Activated CD4-positive, alpha-beta T cell treated with anti-CD3 and anti-CD28 coated beads, Interleukin-10, Interleukin-2, amounts not matched to agents 100 ng/mL and 50 ng/mL, durations not matched to agents 16 hours and 8 hours (primary cell): Measurements from ENCODE around the gene ING4.

Experiments used
- DNase-seq: peaks from one replicate; pipeline ENCODE4 v3.0.0-alpha.2; 2020

The ING4 gene

DNA sequence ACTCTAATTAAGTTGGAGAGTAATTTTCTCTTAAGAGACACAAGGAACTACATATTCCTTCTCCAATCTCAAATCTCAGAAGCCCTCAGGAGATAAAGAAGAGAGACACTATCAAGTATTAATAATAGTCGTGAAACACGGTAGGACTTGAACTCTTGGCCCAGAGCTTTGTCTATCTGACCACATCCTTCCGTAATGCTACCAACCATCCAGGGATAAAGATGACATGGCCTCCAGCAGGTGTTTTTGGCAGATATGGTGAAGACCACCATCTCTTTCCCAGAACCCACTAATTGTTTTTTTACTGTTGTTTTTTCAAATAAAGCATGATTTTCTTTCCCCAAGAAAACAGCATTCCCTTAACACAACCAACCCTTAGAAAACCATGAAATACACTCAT is 22.9 kb upstream of the ING4 start:
- no peak for DNase-seq

DNA sequence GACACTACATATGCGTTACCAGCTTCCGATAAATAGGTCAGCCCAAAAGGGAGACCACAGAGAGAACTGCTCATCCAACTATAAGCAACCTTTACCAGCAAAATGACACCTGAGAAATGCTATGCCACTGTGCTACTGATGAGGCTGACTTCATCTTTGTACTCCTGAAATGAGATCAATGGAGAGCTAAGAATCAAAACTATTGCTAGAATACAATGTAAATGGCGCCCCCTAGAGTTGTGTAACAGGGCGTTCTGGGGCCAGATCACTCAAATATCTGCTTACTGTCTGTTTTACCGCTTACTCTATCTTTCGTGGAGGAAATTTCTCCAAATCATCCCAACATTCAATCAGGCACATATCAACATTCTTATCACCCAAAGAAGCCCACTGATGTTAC is 21.7 kb upstream of the ING4 start:
- DNase-seq = peak; percentile 82

DNA sequence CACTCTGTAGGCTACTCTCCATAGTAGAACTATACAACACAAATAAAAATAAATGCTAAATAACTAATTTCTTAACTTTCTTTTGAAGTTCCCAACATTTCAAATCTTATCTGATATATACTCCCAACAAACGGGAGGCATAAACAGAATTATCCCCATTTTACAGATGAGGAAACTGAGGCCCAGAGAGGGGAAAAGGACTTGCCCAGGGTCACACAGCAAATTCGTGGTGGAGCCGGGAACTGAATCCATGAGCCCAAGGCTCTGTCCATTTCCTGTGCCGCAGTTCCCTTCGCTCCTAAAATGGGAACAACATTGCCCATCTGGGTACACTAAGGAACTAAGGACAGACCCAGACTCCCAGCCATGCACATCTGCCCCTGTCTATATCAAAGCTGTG is 14.0 kb upstream of the ING4 start:
- DNase-seq = no peak

GRCh38 chr12:6672143-6672542 is 9.2 kb upstream of the ING4 start:
- no peak for DNase-seq

- DNase-seq = no peak
These were observed 4.8 kb upstream of the ING4 start for GRCh38 chr12:6667559-6668210.

GRCh38 chr12:6666211-6666610 is 3.3 kb upstream of the ING4 start:
- no peak for DNase-seq

GRCh38 chr12:6664902-6665301 is 2.0 kb upstream of the ING4 start:
- no peak for DNase-seq

DNA sequence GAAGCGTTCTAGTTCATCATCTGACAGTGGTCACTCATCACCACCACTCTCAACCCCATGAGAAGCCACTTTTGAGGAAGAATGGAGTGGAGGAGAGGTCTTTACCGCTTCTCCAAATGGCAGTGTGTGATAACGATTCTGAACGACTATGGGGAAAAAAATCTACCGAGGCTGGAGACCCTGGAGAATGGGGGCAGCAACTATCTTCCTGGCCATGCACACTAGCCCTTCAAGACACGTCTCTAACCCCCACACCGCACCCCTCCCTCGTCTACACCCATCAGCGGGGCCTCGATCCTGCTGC is 365 bp downstream of the ING4 start:
- no peak for DNase-seq

DNA sequence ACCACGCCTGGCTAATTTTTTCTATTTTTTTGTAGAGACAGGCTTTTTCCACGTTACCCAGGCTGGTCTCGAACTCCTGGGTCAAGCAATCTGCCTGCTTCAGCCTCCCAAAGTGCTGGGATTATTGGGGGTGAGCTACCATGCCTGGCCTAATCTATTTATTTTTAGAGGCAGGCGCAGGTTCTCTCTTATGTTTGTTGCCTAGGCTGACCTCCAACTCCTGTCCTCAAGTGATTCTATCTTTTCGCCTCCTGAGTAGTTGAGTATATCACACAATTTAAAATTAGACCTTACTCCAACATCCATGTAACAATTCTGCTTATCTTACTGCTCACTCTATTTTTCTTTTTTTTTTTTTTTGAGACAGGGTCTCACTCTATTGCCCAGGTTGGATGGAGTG is 8.9 kb downstream of the ING4 start:
- DNase-seq = no peak

DNA sequence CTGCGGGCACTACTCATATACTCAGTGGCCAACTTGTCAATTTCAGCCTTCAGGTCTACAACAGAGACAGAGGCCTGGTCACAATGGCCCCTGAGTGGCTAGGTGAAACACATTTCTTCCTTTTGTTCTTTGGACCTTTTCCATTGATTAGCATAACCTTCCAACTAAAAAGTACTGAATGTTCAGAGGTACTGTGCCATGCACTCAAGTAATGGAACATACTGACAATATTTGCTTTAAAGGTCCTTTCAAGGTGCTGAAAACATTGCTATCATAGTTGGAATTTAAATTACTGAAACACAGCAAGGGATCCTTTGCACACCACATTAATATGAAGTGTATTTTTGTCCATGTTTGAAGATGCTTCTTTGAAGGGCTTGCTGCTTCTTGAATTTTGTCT is 9.6 kb downstream of the ING4 start:
- no peak for DNase-seq

GRCh38 chr12:6652391-6652790 is 10.5 kb downstream of the ING4 start:
- no peak for DNase-seq

DNA sequence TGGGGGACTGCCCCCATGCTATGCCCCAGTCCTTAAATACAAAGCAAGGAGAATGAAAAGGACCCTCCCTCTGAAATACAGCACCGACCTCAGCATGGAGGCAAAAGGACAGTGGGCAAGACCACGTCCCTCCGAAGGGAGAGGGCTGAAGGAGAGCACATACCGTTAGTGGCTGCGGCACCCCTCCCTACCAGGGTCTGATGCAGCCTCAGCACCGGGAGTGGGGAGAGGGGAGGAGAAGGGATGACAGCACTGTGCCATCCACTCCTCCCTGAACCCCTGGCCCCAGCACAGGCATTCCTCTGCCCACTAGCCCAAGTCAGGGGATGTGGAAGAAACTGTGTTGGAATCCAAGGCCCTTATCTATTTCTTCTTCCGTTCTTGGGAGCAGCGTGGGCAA is 12.1 kb downstream of the ING4 start:
- no peak for DNase-seq

DNA sequence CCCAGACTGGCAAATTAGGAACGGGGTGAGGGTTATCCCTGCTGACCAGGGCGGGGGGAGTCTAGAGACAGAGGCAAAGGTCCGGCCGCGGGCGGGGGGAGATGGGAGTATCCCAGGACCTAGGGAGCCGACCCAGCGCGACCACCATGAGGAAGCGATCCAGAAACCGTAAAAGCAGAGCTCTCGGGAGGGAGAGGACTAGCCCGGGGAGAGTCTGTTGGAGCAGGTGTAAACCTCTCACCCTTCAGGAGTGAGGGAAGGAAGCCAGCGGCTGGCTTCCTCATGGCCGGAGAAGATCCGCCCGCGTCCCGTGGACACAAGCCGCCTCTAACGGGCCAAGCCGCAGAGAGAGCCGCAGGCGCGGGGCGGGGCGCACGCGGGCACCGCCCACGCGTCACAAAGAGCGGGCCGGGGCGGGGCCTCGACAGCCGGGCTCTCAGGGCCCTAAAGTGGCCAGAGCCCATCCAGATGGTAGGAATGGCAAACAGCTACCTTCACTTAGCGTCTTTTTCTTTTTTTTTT is 15.8 kb downstream of the ING4 start, which contains the start of gene ACRBP:
TSS of gene ACRBP (minus strand) at position 350 of the 522 bp plus-strand sequence. CDS start at position 284, 66 bp downstream.
- peak; percentile 36 for DNase-seq

GRCh38 chr12:6646276-6647082 is 16.4 kb downstream of the ING4 start:
- no peak for DNase-seq

DNA sequence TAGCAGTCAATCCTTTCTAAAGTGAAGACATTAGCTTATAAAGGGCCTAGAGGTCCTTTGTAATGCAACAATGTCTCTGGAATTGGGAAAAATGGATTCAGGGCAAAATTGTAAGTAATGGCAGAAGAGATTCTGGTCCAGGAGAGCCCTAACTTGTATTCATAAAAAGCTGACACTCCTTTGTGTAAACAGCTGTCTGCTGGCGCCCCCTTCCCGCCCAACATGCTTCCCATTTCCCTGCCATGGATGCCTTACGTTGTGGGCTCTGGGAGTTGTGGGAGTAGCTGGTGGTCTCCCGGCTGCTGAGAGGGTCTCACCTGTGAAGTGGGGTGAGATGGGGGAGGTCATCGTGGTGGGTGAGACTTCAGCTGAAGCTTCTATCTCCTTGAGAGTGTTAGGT is 18.0 kb downstream of the ING4 start:
- DNase-seq = no peak

GRCh38 chr12:6644257-6644596 is 18.7 kb downstream of the ING4 start:
- DNase-seq = no peak

DNA sequence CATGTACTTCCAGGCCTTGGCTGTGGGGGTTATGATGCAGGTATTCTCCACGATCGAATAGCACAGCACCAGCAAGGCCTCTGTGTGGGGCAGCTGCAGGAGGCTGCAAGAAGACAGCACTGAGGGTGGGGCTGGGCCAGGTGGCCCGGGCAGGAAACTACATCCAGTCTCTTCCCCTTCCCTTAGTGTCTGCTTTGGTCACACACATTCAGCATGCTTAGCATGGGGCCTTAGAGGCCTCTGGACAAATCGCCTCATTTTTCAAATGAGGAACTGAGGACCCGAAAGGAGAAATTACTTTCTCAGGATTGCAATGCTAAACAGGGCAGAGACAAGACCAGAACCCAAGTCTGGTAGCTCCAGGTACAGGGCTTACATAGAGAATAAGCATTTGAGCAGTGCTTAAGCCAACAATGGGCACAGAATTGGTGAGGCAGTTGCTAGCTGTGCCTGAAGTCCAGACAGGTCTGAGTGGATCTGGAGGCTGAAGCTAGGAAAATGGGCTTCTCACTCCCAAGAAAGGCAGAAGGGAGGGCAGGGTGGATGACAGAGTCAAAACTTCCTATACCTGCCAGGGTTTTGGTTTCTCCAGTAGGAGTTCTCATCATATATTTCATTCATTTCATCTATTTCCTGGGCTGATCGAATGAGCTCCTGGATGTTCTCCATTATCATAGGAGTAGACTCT is 19.2 kb downstream of the ING4 start:
- no peak for DNase-seq

DNA sequence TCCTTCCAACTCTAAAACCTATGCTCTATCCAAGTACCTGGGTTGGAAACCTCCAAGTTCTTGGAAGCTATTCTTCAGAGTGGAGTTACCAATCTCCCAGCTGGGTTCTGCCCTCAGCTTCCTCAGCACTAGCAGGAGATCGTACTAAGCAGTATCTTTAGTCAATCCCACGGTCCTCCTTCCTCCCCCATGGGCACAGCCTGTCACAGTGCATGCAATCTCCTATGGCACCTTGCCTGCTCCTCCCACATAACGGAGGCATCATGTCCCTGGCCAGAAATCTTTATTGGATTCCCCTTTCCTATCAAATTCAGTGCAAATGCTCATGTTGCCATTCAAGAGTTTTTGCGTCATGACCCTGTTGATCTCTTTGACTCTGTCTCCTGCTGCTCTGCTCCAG is 21.8 kb downstream of the ING4 start:
- DNase-seq = no peak

GRCh38 chr12:6640497-6640896 is 22.4 kb downstream of the ING4 start:
- DNase-seq = no peak

DNA sequence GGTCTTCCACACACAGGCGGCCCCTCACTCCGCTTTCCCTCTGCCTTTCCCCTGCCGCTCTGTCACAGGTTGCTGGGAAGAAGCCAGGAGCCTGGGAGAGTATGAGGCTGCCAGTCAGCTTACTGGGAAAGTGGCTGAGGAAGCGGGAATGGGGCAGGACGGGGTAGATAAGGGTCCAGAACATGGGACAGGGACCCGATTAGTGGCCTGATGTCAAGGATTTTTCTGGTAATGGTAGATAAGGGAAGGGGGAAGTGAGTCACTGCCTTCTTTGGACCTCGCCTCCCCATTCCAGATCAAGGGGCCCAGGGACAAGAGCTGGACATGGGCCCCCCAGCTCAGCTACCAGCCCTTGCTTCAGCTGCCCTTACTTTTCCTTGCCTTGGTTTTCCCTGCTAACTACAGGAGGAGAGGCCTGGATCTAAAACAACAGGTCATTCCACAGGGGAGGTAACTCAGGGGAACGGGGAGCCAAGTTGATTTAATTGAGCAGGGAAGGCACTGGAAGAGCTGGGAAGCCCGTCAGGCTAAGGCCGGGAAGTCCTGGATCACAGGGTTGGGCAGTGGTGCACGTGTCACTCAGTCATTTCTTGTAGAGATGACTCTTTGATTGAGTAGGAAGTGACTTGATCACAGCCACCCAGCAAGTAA is 23.6 kb downstream of the ING4 start:
- DNase-seq = no peak

- DNase-seq = no peak
These were observed 24.6 kb downstream of the ING4 start for GRCh38 chr12:6638305-6638704.

GRCh38 chr12:6635856-6636531 is 26.9 kb downstream of the ING4 start, which contains the start of gene LPAR5:
Gene LPAR5 (minus strand): TSS chr12:6635959. CDS start chr12:6621248, 14,711 bp downstream.
- peak; percentile 24 for DNase-seq

DNA sequence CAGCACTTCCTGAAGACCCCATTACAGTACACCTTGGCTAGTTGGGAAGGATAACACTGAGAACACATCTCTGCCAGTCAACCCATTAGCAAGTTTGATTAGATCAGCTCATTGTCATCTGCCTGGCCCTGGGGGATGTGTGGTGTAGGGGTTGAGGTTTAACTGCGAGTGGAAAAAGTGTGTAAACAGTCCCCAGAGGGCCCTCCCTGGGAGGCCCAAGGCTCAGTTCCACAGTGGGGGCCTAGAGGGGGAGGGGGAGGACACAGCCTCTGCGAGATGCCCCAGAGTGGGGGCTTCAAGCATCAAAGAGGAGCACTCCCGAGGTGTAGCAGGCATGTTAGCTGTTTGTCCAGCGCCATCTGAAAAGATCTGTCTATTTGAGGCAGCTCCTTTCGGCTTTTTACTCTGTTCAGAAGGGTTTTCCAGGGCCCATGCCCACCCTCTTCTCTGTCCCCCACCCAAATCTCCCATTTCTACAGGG is 27.5 kb downstream of the ING4 start:
- DNase-seq = peak; percentile 63
